Muscle layer of colon (tissue), 2 donors: ENCODE measurements around the gene PTPRG.
A peak's percentile ranks its signal among the peaks of the same experiment; 100 is the strongest.

Experiments
- H3K27ac ChIP-seq: one replicate; pipeline ENCODE4 v1.7.0; 2013; ENCODE audit warnings: low read depth, mild to moderate bottlenecking, low read length, moderate library complexity
- H3K27me3 ChIP-seq, 2 donors: one replicate each; pipeline ENCODE4 v1.7.0; 2013; ENCODE audit warnings: low read length in 2 of 2, mild to moderate bottlenecking in 2 of 2; ENCODE audit not compliant: insufficient read depth in 2 of 2, control insufficient read depth in 1 of 2
- H3K36me3 ChIP-seq: one replicate; pipeline ENCODE4 v1.7.0; 2013; ENCODE audit warnings: mild to moderate bottlenecking, low read length; ENCODE audit not compliant: insufficient read depth
- H3K4me1 ChIP-seq: one replicate; pipeline ENCODE4 v1.7.0; 2013; ENCODE audit warnings: mild to moderate bottlenecking, low read length; ENCODE audit not compliant: insufficient read depth
- H3K4me3 ChIP-seq, 2 donors: one replicate each; pipeline ENCODE4 v1.7.0; 2013; ENCODE audit warnings: low read length in 2 of 2, low read depth in 1 of 2, mild to moderate bottlenecking in 1 of 2, moderate library complexity in 1 of 2
- H3K9ac ChIP-seq: one replicate; pipeline ENCODE4 v1.7.0; 2013; ENCODE audit warnings: low read length
- H3K9me3 ChIP-seq: one replicate; pipeline ENCODE4 v1.7.0; 2013; ENCODE audit warnings: mild to moderate bottlenecking, low read length
- donor health status: abdominal sarcoma.
- donor health status: Adenocarcinoma of cecum.

PTPRG gene

GRCh38 chr3:61796911-61797310, 235.5 kb downstream of the PTPRG start:
- no peaks in the 10 kb centered on the region for H3K9me3 ChIP-seq

DNA sequence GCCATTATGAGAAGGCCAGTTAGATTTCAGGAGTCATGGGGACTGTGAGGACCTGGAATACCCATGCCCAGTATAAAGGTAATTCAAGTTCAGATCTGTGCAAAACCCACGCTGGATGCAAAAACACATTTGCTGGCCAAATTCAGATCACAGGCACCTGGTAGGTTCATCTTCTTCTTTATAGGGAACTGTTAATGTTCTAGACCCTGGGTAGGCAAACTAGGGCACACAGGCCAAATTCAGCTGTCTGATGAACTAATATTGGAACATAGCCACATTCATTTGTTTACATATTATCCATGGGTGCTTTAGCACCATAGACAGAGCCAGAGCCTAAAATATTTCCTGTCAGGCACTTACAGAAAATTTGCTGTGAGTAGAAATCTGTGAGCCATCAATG, 241.4 kb downstream of the PTPRG start:
- H3K4me3 ChIP-seq, result no peak overlapping the region
- no peaks in the 10 kb centered on the region for H3K36me3 ChIP-seq
- no peak overlapping the region for H3K27ac ChIP-seq

More at GRCh38 chr3:61796911-61797310, 235.5 kb downstream of the PTPRG start:
- Histone ChIP-seq H3K27me3 (no peaks in the 10 kb centered on the region), H3K27ac (no peak overlapping the region), H3K9ac (no peak overlapping the region), H3K36me3 (no peaks in the 10 kb centered on the region), H3K4me3 (no peak overlapping the region), H3K4me1 (peaks cover 33% of the 10 kb centered on the region)

GRCh38 chr3:61803983-61804382, 242.6 kb downstream of the PTPRG start:
- Histone ChIP-seq H3K27me3 (no peaks in the 10 kb centered on the region), H3K27ac (peak overlapping the region; percentile 85), H3K9me3 (no peaks in the 10 kb centered on the region), H3K4me3 (no peak overlapping the region), H3K36me3 (no peaks in the 10 kb centered on the region), H3K4me1 (peaks cover 73% of the 10 kb centered on the region), H3K9ac (no peak overlapping the region)

More for the DNA sequence above, 241.4 kb downstream of the PTPRG start:
- Histone ChIP-seq H3K4me1 (peaks cover 67% of the 10 kb centered on the region), H3K9me3 (no peaks in the 10 kb centered on the region), H3K27me3 (no peaks in the 10 kb centered on the region), H3K9ac (no peak overlapping the region)

GRCh38 chr3:61804782-61805181, 243.4 kb downstream of the PTPRG start:
- no peak overlapping the region for H3K9ac ChIP-seq
- no peak overlapping the region for H3K4me3 ChIP-seq
- H3K9me3 ChIP-seq, result no peaks in the 10 kb centered on the region
- H3K36me3 ChIP-seq, result no peaks in the 10 kb centered on the region
- no peaks in the 10 kb centered on the region for H3K27me3 ChIP-seq
- H3K4me1 ChIP-seq, result peaks cover 79% of the 10 kb centered on the region
- peak overlapping the region; percentile 85 for H3K27ac ChIP-seq

DNA sequence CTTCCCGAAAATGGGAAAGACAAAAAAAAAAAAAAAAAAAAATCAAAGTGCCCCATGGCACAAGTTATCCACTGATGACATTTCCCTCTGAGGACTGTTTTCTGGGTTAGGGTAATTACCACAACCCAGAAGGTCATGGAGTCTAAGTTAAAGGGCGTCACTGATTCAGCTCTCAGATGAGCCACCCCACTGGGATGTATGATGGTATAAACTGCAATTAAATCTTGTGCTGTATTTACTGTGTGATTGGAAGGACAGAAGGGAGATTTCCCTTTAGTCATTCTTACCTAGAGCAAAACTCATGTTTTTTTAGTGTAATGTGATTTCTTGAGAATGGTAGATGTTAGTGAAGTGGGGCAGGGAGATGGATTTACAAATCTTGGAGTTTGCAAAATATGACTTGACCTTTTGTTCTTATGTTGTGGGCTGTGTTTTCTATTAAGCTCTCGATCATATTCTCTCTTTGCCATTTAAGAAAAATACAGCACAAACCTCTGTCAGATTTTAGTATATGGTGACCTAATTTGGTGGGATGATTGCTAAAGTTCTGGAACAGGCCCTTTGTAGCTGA, 244.2 kb downstream of the PTPRG start:
- H3K27ac ChIP-seq, result peak overlapping the region; percentile 54
- no peak overlapping the region for H3K4me3 ChIP-seq
- no peaks in the 10 kb centered on the region for H3K36me3 ChIP-seq
- H3K9me3 ChIP-seq, result no peaks in the 10 kb centered on the region
- H3K9ac ChIP-seq, result no peak overlapping the region
- no peaks in the 10 kb centered on the region for H3K27me3 ChIP-seq
- peaks cover 81% of the 10 kb centered on the region for H3K4me1 ChIP-seq

DNA sequence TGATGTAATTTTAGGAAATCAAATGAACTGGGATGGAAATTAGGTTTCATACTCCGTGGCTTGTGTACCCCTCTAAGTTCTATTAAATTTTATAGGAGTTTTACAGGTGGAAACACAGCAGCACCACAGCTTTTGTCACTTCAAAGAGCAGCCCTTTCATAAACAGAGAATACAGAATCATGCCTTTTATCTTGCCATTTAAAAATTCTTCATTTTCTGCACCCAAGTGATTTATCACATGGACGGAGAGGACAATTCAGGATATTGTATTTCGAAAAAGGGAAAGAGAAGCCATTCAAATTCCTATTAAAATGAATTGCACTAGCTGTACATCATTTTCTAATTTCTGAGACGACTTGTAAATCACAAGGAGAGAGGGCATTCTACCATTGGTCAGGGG, 245.4 kb downstream of the PTPRG start:
- peak overlapping the region; percentile 41 for H3K27ac ChIP-seq
- no peak overlapping the region for H3K9ac ChIP-seq
- H3K36me3 ChIP-seq, result no peaks in the 10 kb centered on the region
- no peak overlapping the region for H3K4me3 ChIP-seq
- H3K4me1 ChIP-seq, result peaks cover 93% of the 10 kb centered on the region
- no peaks in the 10 kb centered on the region for H3K27me3 ChIP-seq
- no peaks in the 10 kb centered on the region for H3K9me3 ChIP-seq

DNA sequence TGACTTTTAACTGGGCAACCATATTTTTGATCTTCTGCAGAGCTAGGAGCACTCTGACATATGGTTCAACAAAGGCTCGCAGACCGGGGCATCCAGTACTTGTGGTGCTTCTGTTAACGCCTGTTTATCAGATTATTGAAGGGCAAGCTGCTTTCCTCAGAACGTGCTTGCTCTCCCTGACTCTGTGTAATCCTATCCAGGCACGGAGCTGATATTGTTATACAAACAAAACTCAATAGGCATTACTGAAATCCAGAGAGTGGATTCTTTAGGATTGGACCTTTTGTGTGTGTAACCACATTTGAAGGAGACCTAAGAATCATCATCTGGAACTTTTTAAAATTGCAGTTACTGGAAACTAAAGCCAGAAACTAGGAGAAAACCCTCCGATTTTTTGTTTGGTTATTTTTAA, 246.5 kb downstream of the PTPRG start:
- Histone ChIP-seq H3K27ac (peak overlapping the region; percentile 62), H3K4me3 (no peak overlapping the region), H3K9me3 (no peaks in the 10 kb centered on the region), H3K27me3 (no peaks in the 10 kb centered on the region), H3K9ac (no peak overlapping the region), H3K36me3 (no peaks in the 10 kb centered on the region), H3K4me1 (peaks cover 94% of the 10 kb centered on the region)

DNA sequence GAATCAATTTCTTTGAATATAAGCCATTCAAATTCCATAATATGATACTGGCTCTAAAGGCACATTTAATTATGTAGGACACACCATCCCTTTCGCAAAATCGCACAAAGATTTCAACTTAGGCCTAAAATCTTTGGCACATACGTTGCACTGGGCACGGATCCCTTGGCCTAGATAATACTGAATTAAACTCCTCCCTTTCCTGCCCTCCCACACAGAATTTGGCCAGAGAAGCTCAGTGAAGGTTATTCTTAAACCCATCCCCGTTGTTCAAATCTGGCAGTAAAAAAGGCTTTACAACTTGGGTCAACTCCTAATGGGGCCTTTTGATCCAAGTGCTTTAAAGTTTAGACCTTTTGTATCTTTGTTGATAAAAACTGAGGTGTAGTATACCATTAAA, 247.2 kb downstream of the PTPRG start:
- Histone ChIP-seq H3K27me3 (no peaks in the 10 kb centered on the region), H3K9ac (no peak overlapping the region), H3K36me3 (no peaks in the 10 kb centered on the region), H3K27ac (peak overlapping the region; percentile 62), H3K9me3 (no peaks in the 10 kb centered on the region), H3K4me1 (peaks cover 89% of the 10 kb centered on the region), H3K4me3 (no peak overlapping the region)

DNA sequence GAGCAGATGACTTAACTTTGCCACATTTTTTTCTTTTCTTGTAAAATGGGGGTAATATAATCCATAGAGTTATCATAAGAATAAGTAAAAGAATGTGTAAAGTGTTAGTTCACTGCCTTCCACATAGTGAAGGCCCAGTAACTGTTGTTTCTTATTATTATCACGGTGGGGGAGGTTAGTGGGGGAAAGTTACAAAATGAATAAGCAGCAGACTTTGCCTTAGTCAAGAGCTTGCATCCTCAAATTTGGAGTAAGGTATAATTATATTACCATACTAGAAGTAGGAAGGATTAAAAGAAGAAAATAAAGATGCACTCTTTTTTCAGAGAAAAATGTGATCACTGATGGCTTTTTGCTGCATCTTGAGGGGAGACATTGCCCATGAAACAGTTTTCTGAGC, 247.6 kb downstream of the PTPRG start:
- H3K27ac ChIP-seq, result peak overlapping the region; percentile 62
- no peak overlapping the region for H3K9ac ChIP-seq
- no peak overlapping the region for H3K4me3 ChIP-seq
- H3K36me3 ChIP-seq, result no peaks in the 10 kb centered on the region
- no peaks in the 10 kb centered on the region for H3K9me3 ChIP-seq
- peaks cover 91% of the 10 kb centered on the region for H3K4me1 ChIP-seq
- no peaks in the 10 kb centered on the region for H3K27me3 ChIP-seq

DNA sequence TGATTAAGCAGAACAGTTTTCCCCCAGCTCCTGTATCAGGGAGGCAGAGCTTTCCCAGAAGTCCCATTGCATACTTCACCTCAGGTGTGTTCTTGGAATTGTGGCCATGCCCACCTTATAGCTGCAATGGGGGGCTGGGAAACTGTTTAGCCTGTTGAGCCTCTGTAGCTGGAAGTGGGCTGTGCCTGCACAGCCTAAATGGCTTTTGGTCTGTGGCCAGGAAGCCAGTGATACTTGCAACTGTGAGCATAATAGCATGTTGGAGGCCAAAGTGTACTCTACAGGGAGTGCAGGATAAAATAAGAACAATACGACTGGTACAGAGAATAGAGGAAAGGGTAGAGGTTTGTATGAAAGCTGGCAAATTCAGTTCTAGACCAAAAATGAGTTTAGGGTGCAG, 248.5 kb downstream of the PTPRG start:
- H3K9ac ChIP-seq, result no peak overlapping the region
- H3K27ac ChIP-seq, result peak overlapping the region; percentile 63
- no peaks in the 10 kb centered on the region for H3K9me3 ChIP-seq
- no peaks in the 10 kb centered on the region for H3K27me3 ChIP-seq
- peaks cover 91% of the 10 kb centered on the region for H3K4me1 ChIP-seq
- no peak overlapping the region for H3K4me3 ChIP-seq
- no peaks in the 10 kb centered on the region for H3K36me3 ChIP-seq

GRCh38 chr3:61810953-61811497, 249.7 kb downstream of the PTPRG start:
- Histone ChIP-seq H3K9ac (no peak overlapping the region), H3K9me3 (no peaks in the 10 kb centered on the region), H3K27me3 (no peaks in the 10 kb centered on the region), H3K27ac (peak overlapping the region; percentile 63), H3K36me3 (no peaks in the 10 kb centered on the region), H3K4me3 (no peak overlapping the region), H3K4me1 (peaks cover 79% of the 10 kb centered on the region)

DNA sequence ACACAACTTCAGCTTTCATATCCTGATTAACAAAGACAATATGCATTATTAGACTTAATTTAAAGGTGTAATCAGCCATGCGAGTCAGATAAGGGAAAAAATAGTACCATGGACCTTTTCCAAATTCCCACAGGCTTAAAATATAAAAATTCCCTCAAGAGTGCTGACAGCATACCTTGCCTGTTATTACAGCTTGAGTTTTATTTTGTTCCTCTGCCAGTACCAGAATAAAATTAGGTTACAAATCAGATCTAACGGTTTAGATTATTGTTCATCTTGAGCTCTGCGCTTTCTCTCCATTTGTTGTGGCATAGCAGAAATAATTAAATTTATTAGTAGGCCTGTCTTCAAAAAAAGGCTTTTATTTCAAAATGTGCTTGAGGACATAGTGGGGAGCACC, 250.3 kb downstream of the PTPRG start:
- no peaks in the 10 kb centered on the region for H3K9me3 ChIP-seq
- H3K27me3 ChIP-seq, result no peaks in the 10 kb centered on the region
- no peak overlapping the region for H3K9ac ChIP-seq
- peak overlapping the region; percentile 9 for H3K27ac ChIP-seq
- H3K4me1 ChIP-seq, result peaks cover 76% of the 10 kb centered on the region
- no peak overlapping the region for H3K4me3 ChIP-seq
- H3K36me3 ChIP-seq, result no peaks in the 10 kb centered on the region
